Aorta (tissue), 5 donors: ENCODE data around the gene ABHD17A. TPM values are rescaled to one million over a fixed set of nuclear protein-coding genes. Genes with fewer than 3 reads are reported as not detected.

Experiments
- ATAC-seq: fragments of 200-7000 bp; cut with Tn5 transposase; one replicate; pipeline ENCODE4 v1.9.1; 2022; ENCODE audit warnings: moderate library complexity; ENCODE audit not compliant: low FRiP score
- DNase-seq, 2 donors: peaks; one replicate each; pipeline ENCODE4 v3.0.0-alpha.2; 2020
- H3K27ac ChIP-seq, 2 donors: one replicate each; pipeline ENCODE4 v1.5.1; 2013; ENCODE audit warnings: low read length in 2 of 2, mild to moderate bottlenecking in 2 of 2, moderate library complexity in 2 of 2, control low read depth in 1 of 2, inconsistent platforms in 1 of 2, low read depth in 1 of 2
- H3K27me3 ChIP-seq, 2 donors: one replicate each; pipeline ENCODE4 v1.6.1; 2013; ENCODE audit warnings: control low read depth in 1 of 2, low read length in 1 of 2, mild to moderate bottlenecking in 1 of 2, moderate library complexity in 1 of 2; ENCODE audit not compliant: insufficient read depth in 2 of 2, control insufficient read depth in 1 of 2
- H3K36me3 ChIP-seq, 2 donors: one replicate each; pipeline ENCODE4 v1.6.1; 2013; ENCODE audit warnings: control low read depth in 1 of 2, low read length in 1 of 2, mild to moderate bottlenecking in 1 of 2; ENCODE audit not compliant: insufficient read depth in 2 of 2, control insufficient read depth in 1 of 2
- H3K4me1 ChIP-seq, 2 donors: one replicate each; pipeline ENCODE4 v1.6.1; 2013; ENCODE audit warnings: low read length in 2 of 2, control low read depth in 1 of 2, mild to moderate bottlenecking in 1 of 2, moderate library complexity in 1 of 2; ENCODE audit not compliant: insufficient read depth in 2 of 2, control insufficient read depth in 1 of 2
- H3K4me3 ChIP-seq, 2 donors: one replicate each; pipeline ENCODE4 v1.5.1; 2013; ENCODE audit warnings: low read length in 2 of 2, control low read depth in 1 of 2, mild to moderate bottlenecking in 1 of 2
- H3K9me3 ChIP-seq: one replicate; pipeline ENCODE4 v1.6.1; 2013; ENCODE audit warnings: mild to moderate bottlenecking, low read length; ENCODE audit not compliant: control insufficient read depth
- WGBS, 2 donors: extraction: QIAGEN DNeasy Blood & Tissue Kit; methylation state at CpG; one replicate each; pipeline ENCODE4 v1.1.7; 2013; 5-methylcytosine and 5-hydroxymethylcytosine counted together
- intact Hi-C, 2 donors: fragments of 100-400 bp; cut with DNase I; formaldehyde crosslinking; loops; one replicate each; pipeline versions ENCODE4 v1.14.2 to v1.15.0; 2022
- polyA plus RNA-seq, 2 donors: library from polyadenylated mRNA; stranded (reverse); fragments of 200-250 nt; gene quantifications; one replicate each; pipeline ENCODE4 v1.2.3, GENCODE V29; 2013
- total RNA-seq, 2 donors: library from RNA; stranded (reverse); fragmentation: NEBNext Ultra II Directional; extraction: Animal tissue kit (Norgen Biotek cat#: 25700); gene quantifications; one replicate each; pipeline ENCODE4 v1.2.1, GENCODE V29; 2021
- donor health status: healthy with polysubstance abuse.
- donor health status: Bipolar disorder and iron deficiency.
- donor health status: DM: no; HTN: no; CAD: no.
- donor health status: DM: no; HTN: no; CAD: no.
- donor health status: DM: yes; HTN: yes; CAD: no.

Gene ABHD17A
- total and polyA plus RNA-seq, 4 donors: 48.8 to 116 (median 59.7) TPM

DNA sequence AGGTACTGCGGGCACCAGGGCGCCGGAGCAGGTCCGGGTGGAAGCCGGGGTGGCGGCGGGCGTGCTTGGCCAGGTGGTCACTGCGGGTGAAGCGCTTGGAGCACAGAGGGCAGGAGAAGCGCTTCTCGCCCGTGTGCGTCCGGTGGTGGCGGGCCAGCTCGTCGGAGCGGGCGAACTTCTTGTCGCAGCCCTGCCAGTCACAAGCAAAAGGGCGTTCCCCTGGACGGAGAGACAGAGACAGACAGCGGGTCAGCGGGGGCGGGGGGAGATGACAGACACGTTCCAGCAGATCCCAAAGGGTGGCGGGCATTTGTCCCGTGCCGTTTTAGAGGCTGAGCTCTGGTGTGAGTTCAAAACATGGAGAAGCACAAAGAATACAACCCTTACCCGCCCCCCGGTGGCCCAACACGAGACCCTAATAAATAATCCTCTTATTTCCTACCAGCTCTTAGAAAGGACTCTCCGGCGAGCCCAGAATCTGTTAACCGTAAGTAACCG lies 30.7 kb downstream of the ABHD17A start:
- H3K27me3 ChIP-seq: no peaks in the 10 kb centered on the region
- no peak overlapping the region for H3K4me3 ChIP-seq
- 86 to 91% methylated on average over 37 of the region's 37 CpGs for WGBS, 2 donors
- DNase-seq: no peak
- no peak overlapping the region for H3K27ac ChIP-seq
- intact Hi-C loops: no loop called here
- ATAC-seq: no peak
- H3K4me1 ChIP-seq: no peaks in the 10 kb centered on the region
- H3K9me3 ChIP-seq: no peaks in the 10 kb centered on the region
- H3K36me3 ChIP-seq: no peaks in the 10 kb centered on the region

DNA sequence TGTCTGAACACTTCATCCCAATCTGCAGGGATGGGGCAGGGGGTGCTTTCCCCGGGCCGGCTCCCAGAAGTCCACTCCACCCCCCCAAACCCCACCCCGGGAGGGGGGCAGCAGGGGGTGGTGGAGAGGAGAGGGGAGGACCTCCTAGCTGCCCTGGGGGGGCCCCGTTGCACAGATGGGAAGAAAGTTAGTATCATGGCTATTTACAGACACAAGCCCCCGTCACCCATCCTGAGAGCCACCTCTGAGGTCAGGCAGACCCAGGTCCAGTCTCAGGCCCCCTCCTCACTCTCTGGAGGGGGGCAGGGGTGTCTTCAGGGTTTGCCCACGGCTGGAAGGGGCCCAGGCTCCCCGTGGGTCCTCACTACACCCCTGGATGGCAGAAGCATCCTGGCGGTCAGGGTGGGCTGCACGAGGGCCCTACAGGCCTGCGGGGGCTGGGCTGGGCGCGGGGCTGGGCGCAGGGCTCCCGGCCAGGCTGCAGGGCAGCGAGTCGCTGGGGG lies 31.2 kb downstream of the ABHD17A start:
- ATAC-seq (no peak), DNase-seq (peak in 1 of 2 donors; percentile 56)
- 75 to 82% methylated on average over 16 of the region's 16 CpGs for WGBS, 2 donors
- intact Hi-C loops: no loop called here
- no peak overlapping the region for H3K27ac ChIP-seq
- no peak overlapping the region for H3K4me3 ChIP-seq
- H3K27me3 ChIP-seq: no peaks in the 10 kb centered on the region
- H3K9me3 ChIP-seq: no peaks in the 10 kb centered on the region
- H3K4me1 ChIP-seq: no peaks in the 10 kb centered on the region
- no peaks in the 10 kb centered on the region for H3K36me3 ChIP-seq

DNA sequence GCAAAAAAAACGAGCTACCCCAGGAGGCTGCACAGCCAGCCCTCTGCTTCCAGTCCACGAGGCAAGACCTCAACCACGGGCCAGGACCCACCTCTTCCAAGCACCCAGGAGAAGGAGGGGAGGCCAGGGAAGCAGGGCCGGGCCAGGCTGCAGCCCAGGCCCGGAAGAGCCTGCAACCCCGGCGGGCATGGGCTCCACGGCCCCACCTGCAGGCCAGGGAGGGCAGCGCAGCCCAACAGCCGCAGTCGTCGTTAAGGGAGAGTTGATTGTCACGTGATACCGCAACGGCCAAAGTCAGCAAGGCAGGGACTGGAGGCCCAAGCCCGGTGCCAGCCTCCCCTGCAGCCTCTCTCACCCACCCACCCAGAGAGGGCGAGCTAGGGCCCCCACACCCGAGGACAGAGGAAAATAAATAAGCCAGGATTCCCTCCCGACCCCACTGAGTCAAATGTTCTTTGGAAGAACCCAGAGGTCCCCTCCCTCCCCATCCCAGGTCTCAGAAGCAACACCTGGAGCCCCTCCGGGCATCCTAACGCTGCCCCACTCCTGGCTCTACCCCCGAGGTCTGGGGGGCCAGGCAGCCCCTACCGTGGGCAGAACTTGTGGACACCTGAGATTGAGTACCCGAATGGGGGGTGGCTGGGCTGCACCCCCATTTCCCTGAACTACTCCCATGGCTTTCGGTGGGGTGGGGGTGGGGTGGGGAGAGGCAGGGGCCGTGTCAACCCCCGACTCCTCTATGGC lies 31.8 kb downstream of the ABHD17A start:
- ATAC-seq (peak; percentile 52), DNase-seq (peak; percentile 86 to 90)
- H3K27me3 ChIP-seq: no peaks in the 10 kb centered on the region
- H3K9me3 ChIP-seq: no peaks in the 10 kb centered on the region
- 36 to 38% methylated on average over 27 of the region's 27 CpGs for WGBS, 2 donors
- no peak overlapping the region for H3K4me3 ChIP-seq
- H3K36me3 ChIP-seq: no peaks in the 10 kb centered on the region
- intact Hi-C loops: no loop called here
- no peak overlapping the region for H3K27ac ChIP-seq
- no peaks in the 10 kb centered on the region for H3K4me1 ChIP-seq

DNA sequence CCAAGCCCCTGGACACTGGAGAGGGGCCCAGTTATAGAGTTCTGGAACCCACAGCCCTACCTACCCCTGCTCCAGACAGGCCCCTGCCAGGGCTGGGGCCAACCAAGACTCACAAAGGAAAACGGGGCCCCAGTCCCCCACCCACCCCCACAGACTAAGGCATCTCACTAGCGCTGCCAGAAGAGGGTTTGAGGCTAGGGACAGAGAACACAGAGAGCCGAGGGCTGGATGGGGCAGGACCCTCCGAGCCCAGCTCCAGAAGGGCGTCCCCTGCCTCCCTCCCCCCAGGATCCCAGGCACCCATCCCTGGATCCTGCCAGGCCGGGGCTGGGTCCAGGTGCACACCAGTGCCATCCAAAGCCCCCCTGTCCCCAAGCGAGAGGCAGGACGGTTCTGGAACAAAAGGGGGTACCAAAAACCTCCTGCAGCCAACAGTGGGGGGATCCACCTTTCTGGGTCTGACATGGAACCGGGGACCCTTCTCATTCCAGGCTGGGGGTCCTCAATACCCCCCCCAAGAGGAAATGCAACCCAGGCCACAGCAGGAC lies 32.6 kb downstream of the ABHD17A start:
- Histone ChIP-seq H3K36me3 (no peaks in the 10 kb centered on the region), H3K27me3 (no peaks in the 10 kb centered on the region), H3K9me3 (no peaks in the 10 kb centered on the region), H3K27ac (no peak overlapping the region), H3K4me3 (no peak overlapping the region), H3K4me1 (no peaks in the 10 kb centered on the region)
- ATAC-seq (no peak), DNase-seq (no peak)
- 81 to 82% methylated on average over 9 of the region's 9 CpGs for WGBS, 2 donors
- intact Hi-C loops: no loop called here

DNA sequence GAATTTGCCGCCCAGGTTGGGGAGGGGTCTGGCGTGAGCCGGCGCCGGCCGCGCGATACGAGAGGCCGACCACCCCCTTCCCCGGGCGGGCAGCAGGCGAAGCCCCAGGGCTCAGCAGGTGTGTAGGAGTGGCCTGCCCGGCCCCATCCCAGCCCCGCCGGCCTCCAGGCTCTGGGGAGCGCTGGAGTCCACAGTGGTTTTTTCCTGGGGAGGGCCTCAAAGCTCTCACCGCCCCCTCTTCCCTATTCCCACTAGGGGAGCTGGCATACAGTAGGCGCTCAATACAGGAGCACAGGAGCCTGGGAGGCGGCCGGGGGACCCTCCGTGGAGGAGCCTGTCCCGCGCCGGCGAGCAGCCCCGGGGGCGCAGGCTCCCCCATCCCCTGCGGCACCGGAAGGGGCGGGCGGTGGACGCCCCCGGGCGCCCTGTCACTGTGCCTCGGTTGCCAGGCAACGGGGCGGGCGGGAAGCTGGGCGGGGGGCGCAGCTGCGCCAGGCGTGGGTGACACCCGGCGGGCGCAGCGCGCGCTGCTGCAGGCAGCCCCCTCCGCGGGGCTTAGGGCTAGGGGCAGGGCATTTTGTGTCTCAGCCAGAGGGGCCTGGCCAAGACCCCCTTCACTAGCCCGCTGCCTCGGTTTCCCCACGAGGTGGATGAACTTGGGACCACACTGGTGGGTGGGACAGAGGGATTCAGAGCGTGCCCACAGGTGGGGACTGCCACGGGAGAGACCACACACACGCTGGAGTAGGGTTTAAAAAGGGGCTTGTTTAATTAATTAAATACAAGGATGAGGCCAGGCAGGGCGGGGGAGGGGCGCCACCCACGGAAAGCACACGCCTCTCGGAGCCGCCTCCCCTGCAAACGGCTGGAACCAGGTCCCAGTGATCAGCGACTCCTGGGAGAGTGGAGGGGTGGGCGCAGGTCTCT lies 33.4 kb downstream of the ABHD17A start:
- H3K9me3 ChIP-seq: no peaks in the 10 kb centered on the region
- no peaks in the 10 kb centered on the region for H3K36me3 ChIP-seq
- H3K27ac ChIP-seq: no peak overlapping the region
- ATAC-seq (no peak), DNase-seq (no peak)
- no peak overlapping the region for H3K4me3 ChIP-seq
- intact Hi-C loops: no loop called here
- WGBS, 2 donors: 37 to 44% methylated on average over 53 to 66 of the region's 66 CpGs
- H3K27me3 ChIP-seq: no peaks in the 10 kb centered on the region
- peaks cover 0 to 3% of the 10 kb centered on the region in 2 donors for H3K4me1 ChIP-seq

DNA sequence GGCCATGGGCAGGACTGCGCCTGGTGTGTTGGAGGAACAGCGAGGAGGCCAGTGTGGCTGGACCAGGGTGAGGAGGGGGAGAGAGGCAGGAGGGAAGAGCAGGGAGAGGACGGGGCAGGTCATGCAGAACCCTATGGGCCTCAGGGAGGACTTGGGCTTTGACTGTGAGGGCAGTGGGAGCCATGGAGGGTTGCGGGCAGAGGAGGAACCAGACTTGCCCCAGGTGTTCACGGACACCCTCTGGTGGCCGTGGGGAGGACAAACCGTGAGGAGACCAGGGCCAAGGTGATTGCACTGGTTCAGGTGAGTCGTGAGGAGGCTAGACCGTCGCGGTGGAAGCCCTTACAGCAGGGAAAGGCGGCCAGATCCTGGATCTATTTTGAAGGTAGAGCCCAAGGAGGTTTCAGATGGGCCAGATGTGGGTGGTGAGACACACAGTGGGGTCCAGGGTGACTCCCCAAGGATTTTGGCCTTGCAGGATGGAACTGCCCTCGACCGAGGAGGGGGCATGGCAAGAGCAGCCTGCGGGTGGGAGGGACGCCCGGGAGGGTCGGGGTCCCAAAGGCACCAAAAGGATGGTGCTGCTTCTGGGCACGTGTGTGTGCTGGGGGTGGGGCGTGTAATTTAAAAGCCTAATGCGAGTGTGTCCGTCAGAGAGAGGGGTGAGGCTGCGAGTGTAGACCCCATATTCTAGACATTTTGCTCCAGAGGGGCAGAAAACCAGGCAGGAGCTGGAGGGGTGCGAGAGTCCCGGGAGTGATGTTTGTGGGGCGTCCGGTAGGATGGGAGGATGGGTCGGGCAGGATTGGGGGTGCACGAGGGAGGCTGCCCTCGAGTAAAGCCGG lies 34.3 kb downstream of the ABHD17A start:
- Histone ChIP-seq H3K4me1 (peaks cover 0 to 3% of the 10 kb centered on the region in 2 donors), H3K9me3 (no peaks in the 10 kb centered on the region), H3K27ac (no peak overlapping the region), H3K27me3 (no peaks in the 10 kb centered on the region), H3K4me3 (no peak overlapping the region), H3K36me3 (no peaks in the 10 kb centered on the region)
- ATAC-seq (no peak), DNase-seq (no peak)
- WGBS, 2 donors: 74 to 76% methylated on average over 29 to 31 of the region's 31 CpGs
- intact Hi-C loops: no loop called here

DNA sequence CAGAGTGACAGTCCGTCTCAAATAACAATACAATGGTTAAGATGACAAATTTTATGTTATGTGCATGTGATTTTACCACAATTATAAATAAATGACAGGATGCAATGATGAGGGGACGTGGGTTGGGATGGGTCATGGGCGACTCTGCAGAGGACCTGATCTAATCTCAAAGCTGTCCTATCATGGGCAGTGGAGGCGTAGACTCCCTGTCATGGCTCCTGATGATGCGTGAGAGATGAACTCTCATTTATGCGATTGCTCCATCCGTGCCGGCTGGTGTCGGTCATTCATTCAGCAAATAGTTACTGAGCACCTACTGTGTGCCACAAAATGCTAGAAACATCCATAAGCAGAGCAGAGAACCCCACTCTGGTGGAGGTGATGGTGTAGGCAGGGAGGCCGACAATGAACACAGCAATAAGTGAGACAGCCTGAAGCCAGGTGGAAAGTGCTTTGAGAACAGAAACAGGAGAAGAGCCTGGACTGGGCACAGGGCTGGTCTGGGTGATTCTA lies 35.4 kb downstream of the ABHD17A start:
- H3K9me3 ChIP-seq: no peaks in the 10 kb centered on the region
- no peaks in the 10 kb centered on the region for H3K27me3 ChIP-seq
- H3K4me1 ChIP-seq: peaks cover 0 to 3% of the 10 kb centered on the region in 2 donors
- ATAC-seq (no peak), DNase-seq (no peak)
- H3K36me3 ChIP-seq: no peaks in the 10 kb centered on the region
- no peak overlapping the region for H3K4me3 ChIP-seq
- 86 to 90% methylated on average over 10 of the region's 10 CpGs for WGBS, 2 donors
- intact Hi-C loops: no loop called here
- H3K27ac ChIP-seq: no peak overlapping the region

DNA sequence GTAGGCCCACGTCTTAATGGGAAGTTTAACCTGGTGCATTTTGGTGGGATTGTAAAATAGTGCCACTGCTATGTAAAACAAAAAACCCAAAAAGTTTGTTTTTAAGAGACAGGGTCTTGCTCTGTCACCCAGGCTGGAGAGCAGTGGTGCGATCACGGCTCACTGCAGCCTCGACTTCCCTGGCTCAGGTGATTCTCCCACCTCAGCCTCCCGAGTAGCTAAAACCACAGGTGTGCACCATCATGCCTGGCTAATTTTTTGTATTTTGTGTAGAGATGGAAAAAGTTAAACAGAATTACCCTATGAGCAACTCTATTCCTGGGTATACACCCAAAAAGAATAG lies 36.2 kb downstream of the ABHD17A start:
- intact Hi-C loops: no loop called here
- Histone ChIP-seq H3K9me3 (no peaks in the 10 kb centered on the region), H3K36me3 (no peaks in the 10 kb centered on the region), H3K4me3 (no peak overlapping the region), H3K27ac (no peak overlapping the region), H3K4me1 (peaks cover 0 to 3% of the 10 kb centered on the region in 2 donors), H3K27me3 (no peaks in the 10 kb centered on the region)
- 68 to 79% methylated on average over 5 of the region's 5 CpGs for WGBS, 2 donors
- no peak for DNase-seq
- ATAC-seq: no peak
